ENCODE data around the gene TMEM263. TPM values are rescaled to one million over a fixed set of nuclear protein-coding genes. Genes with fewer than 3 reads are reported as not detected.
A peak's percentile ranks its signal among the peaks of the same experiment; 100 is the strongest.

Gene TMEM263
- total and polyA plus RNA-seq, 9 of the 15 experiments (the other 6 are each of a cell fraction or from before 2014, with no cell fraction given): 12.6 to 36.7 (median 24.4) TPM

DNA sequence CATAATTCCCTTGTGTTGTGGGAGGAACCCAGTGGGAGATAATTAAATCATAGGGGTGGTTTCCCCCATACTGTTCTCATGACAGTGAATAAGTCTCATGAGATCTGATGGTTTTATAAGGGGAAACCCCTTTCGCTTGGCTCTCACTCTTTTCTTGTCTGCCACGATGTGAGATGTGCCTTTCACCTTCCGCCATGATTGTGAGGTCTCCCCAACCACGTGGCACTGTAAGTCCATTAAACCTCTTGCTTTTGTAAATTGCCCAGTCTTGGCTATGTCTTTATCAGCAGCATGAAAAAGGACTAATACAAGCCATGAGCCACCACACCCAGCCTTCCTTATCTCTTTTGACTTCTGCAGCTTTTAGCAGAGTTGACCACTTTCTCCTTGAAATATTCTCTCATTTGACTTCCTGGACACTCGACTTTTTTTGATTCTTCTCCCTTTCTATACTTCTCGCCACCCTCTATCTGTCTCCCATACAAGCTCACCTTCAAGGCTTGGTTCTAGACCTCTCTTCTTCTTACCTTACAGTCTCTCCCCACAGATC, 29.0 kb downstream of the TMEM263 start (continued):
- TF ChIP-seq ZNF766 (CRISPR knock-in tag; conservative IDR thresholded peaks at IDR 0.05) (peak; percentile 97), MBD1 (CRISPR knock-in tag; IDR thresholded peaks at IDR 0.05) (no peak), ZNF324 (CRISPR knock-in tag; IDR thresholded peaks at IDR 0.05) (peak; percentile 35; the same call in 1 of the 2 replicates), ZZZ3 (IDR thresholded peaks at IDR 0.05) (no peak), LCOR (CRISPR knock-in tag; IDR thresholded peaks at IDR 0.05) (no peak), RCOR1 (IDR thresholded peaks at IDR 0.05; ENCODE audit: borderline replicate concordance in 1 of 2, low read depth in 2 of 2, low read length in 2 of 2) (peak in 1 of 2 experiments; percentile 50; a peak in 1 of 4 replicates), ZNF384 (IDR thresholded peaks at IDR 0.05; ENCODE audit: low read depth, low read length) (peak; percentile 75), HNRNPH1 (optimal IDR thresholded peaks at IDR 0.05; ENCODE audit: low read depth, low read length) (no peak), ZHX1 (conservative IDR thresholded peaks at IDR 0.05; ENCODE audit: low read length) (no peak), ZBTB17 (CRISPR knock-in tag; IDR thresholded peaks at IDR 0.05) (0 out of 2 replicates have a peak, but pooled peaks have one; percentile 43), KDM2B (CRISPR knock-in tag; IDR thresholded peaks at IDR 0.05) (no peak), NR2F6 (CRISPR knock-in tag; IDR thresholded peaks at IDR 0.05) (no peak), GABPA (tag; conservative IDR thresholded peaks at IDR 0.05; ENCODE audit: low read depth) (peak; percentile 64), MEF2D (tag; conservative IDR thresholded peaks at IDR 0.05; ENCODE audit: low read depth) (no peak), ZNF143 (CRISPR knock-in tag; IDR thresholded peaks at IDR 0.05) (peak; percentile 66), XRCC4 (IDR thresholded peaks at IDR 0.05; ENCODE audit: extremely low read depth, insufficient read depth, insufficient read length) (no peak), CBX5 (IDR thresholded peaks at IDR 0.05; ENCODE audit: borderline replicate concordance, low read depth) (0 out of 2 replicates have a peak, but pooled peaks have one; percentile 41), SAFB (IDR thresholded peaks at IDR 0.05; ENCODE audit: borderline replicate concordance, low read depth, low read length) (no peak), THRAP3 (IDR thresholded peaks at IDR 0.05; ENCODE audit: borderline replicate concordance) (no peak), BRD4 (IDR thresholded peaks at IDR 0.05) (no peak), NR3C1 (CRISPR knock-in tag; IDR thresholded peaks at IDR 0.05) (no peak), BRF1 (IDR thresholded peaks at IDR 0.05; ENCODE audit: borderline replicate concordance, extremely low read depth, insufficient read length) (no peak)
- TF ChIP-seq, protein P1, sequence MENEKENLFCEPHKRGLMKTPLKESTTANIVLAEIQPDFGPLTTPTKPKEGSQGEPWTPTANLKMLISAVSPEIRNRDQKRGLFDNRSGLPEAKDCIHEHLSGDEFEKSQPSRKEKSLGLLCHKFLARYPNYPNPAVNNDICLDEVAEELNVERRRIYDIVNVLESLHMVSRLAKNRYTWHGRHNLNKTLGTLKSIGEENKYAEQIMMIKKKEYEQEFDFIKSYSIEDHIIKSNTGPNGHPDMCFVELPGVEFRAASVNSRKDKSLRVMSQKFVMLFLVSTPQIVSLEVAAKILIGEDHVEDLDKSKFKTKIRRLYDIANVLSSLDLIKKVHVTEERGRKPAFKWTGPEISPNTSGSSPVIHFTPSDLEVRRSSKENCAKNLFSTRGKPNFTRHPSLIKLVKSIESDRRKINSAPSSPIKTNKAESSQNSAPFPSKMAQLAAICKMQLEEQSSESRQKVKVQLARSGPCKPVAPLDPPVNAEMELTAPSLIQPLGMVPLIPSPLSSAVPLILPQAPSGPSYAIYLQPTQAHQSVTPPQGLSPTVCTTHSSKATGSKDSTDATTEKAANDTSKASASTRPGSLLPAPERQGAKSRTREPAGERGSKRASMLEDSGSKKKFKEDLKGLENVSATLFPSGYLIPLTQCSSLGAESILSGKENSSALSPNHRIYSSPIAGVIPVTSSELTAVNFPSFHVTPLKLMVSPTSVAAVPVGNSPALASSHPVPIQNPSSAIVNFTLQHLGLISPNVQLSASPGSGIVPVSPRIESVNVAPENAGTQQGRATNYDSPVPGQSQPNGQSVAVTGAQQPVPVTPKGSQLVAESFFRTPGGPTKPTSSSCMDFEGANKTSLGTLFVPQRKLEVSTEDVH (IDR thresholded peaks at IDR 0.05; ENCODE audit: low read depth, partially characterized antibody): no peak
